ENCODE results near the gene CDH13. TPM values are rescaled to one million over a fixed set of nuclear protein-coding genes. Genes with fewer than 3 reads are reported as not detected.
A peak's percentile ranks its signal among the peaks of the same experiment; 100 is the strongest.

The CDH13 gene
- total and polyA plus RNA-seq, 2 of the 8 experiments (the other 6 are each of a cell fraction or from before 2014, with no cell fraction given), result 2.3 to 2.4 TPM

DNA sequence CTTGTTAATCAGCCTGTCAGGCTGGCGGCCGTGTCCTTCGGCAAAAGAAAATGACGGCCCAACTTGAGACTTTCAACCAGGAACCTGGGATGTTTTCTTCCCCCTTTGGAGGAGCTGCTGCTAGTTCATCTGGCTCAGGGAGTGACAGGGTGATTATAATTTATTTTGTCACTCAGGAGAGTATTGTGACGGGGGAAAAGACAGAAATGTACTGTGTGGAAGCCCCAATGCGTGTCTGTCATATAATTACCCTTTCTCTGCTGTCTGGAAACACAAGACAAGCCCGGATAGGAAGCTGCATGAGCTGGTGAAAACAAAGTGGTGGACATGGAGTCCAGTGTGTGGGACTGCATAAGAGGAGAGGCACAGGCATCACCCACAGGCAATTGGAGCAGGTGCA is 854.8 kb downstream of the CDH13 start:
- no peak for FAIRE-seq
- Histone ChIP-seq H2BK15ac (ENCODE audit: low read length) (no peak overlapping the region), H4K91ac (replicated peaks; ENCODE audit: insufficient read length, low read length) (no peak overlapping the region), H2BK12ac (ENCODE audit: low read depth, low read length) (no peak overlapping the region), H4K20me1 (replicated peaks in 1 of 2; ENCODE audit: control insufficient read depth in 1 of 2, insufficient read depth in 2 of 2, low read length in 2 of 2) (no peaks in the 10 kb centered on the region), H3K79me1 (ENCODE audit: low read depth, low read length) (no peaks in the 10 kb centered on the region), H3K56ac (replicated peaks; ENCODE audit: insufficient read length, low read depth, low read length) (no peak overlapping the region), H3K27me3 (replicated peaks in 1 of 4; ENCODE audit: control insufficient read depth in 3 of 4, extremely low read depth in 1 of 4, insufficient read depth in 3 of 4, low read length in 3 of 4) (no peaks in the 10 kb centered on the region; a peak in 1 of 7 replicates), H3K4me1 (replicated peaks in 1 of 4; ENCODE audit: control insufficient read depth in 3 of 4, insufficient read depth in 4 of 4, low read length in 3 of 4) (no peaks in the 10 kb centered on the region), H3K36me3 (ENCODE audit: control insufficient read depth in 2 of 4, insufficient read depth in 4 of 4, low read length in 3 of 4) (no peaks in the 10 kb centered on the region), H3K9ac (replicated peaks in 1 of 4; ENCODE audit: extremely low read depth in 1 of 4, low read depth in 3 of 4, low read length in 3 of 4) (no peak overlapping the region), H2BK5ac (ENCODE audit: low read depth, low read length) (no peak overlapping the region), H3K27ac (ENCODE audit: low read depth, low read length) (no peak overlapping the region), H4K5ac (ENCODE audit: insufficient read length, low read depth, low read length) (no peak overlapping the region), H4K8ac (ENCODE audit: extremely low read depth, insufficient read depth, low read length) (no peak overlapping the region), H3K4me2 (ENCODE audit: insufficient read depth in 1 of 2, low read depth in 2 of 2, low read length in 2 of 2) (no peak overlapping the region), H3K79me2 (ENCODE audit: control insufficient read depth in 1 of 2, insufficient read depth in 2 of 2, low read length in 2 of 2) (no peaks in the 10 kb centered on the region), H3K18ac (ENCODE audit: extremely low read depth, low read length) (no peak overlapping the region), H3K4ac (replicated peaks; ENCODE audit: insufficient read length, low read depth, low read length) (no peak overlapping the region), H3K14ac (ENCODE audit: insufficient read length) (no peak overlapping the region), H2AK5ac (ENCODE audit: low read depth, low read length) (0 out of 2 replicates have a peak overlapping the region, but pooled peaks have one; percentile 39), H2BK20ac (ENCODE audit: low read length) (no peak overlapping the region), H2AFZ (ENCODE audit: low read length) (no peak overlapping the region), H3K23me2 (ENCODE audit: low read depth, low read length) (no peaks in the 10 kb centered on the region), H3K23ac (ENCODE audit: insufficient read length) (no peak overlapping the region), H3K9me3 (ENCODE audit: insufficient read depth in 2 of 2, low read depth in 1 of 2, low read length in 1 of 2) (no peaks in the 10 kb centered on the region), H3K4me3 (ENCODE audit: extremely low read depth in 1 of 4, insufficient read depth in 2 of 4, low read depth in 3 of 4, low read length in 4 of 4) (no peak overlapping the region), H2BK120ac (replicated peaks; ENCODE audit: low read depth, low read length) (no peak overlapping the region)
- 89% methylated on average over 7 of the region's 7 CpGs; no CpG with 5 or more reads in 1 of the 2 experiments for WGBS, 2 experiments (ENCODE audit: extremely low coverage in 1 of 2, insufficient coverage in 1 of 2, insufficient read length in 1 of 2, insufficient replicate concordance in 2 of 2, low coverage in 1 of 2, low lambda C conversion rate in 2 of 2, missing lambda C conversion rate in 1 of 2)
- POLR2A ChIA-PET (ENCODE audit: partially characterized antibody), result no interaction called here
- CTCF ChIA-PET (ENCODE audit: partially characterized antibody), result interaction anchor here (0.6 to 0.9 kb wide), 2 partner anchors 20 to 40 kb away, joined by 3 read pairs; no protein-coding TSS in a partner anchor
- DNase-seq (ENCODE audit: low read depth in 1 of 2, low spot score in 2 of 2), result no peak
- TF ChIP-seq TEAD4 (IDR thresholded peaks at IDR 0.05; ENCODE audit: low read depth, low read length) (no peak), SIX5 (IDR thresholded peaks at IDR 0.05; ENCODE audit: low read depth, low read length) (no peak), SP2 (IDR thresholded peaks at IDR 0.05; ENCODE audit: low read length) (no peak), CBX8 (IDR thresholded peaks at IDR 0.05; ENCODE audit: borderline replicate concordance, low read depth, low read length) (no peak), ATF3 (IDR thresholded peaks at IDR 0.05; ENCODE audit: insufficient read depth, low read depth, low read length) (no peak), CHD1 (IDR thresholded peaks at IDR 0.05; ENCODE audit: low read depth, low read length) (no peak), EP300 (IDR thresholded peaks at IDR 0.05; ENCODE audit: borderline replicate concordance in 1 of 2, low read depth in 2 of 2, low read length in 2 of 2) (no peak), CHD2 (IDR thresholded peaks at IDR 0.05; ENCODE audit: low read length) (no peak), RFX5 (IDR thresholded peaks at IDR 0.05; ENCODE audit: borderline replicate concordance, low read depth, low read length) (no peak), SIN3A (conservative IDR thresholded peaks at IDR 0.05 in 1 of 2, IDR thresholded peaks at IDR 0.05 in 1 of 2; ENCODE audit: low read depth in 1 of 2, low read length in 2 of 2) (no peak), POLR2AphosphoS5 (IDR thresholded peaks at IDR 0.05; ENCODE audit: low read depth, low read length) (no peak), CEBPB (IDR thresholded peaks at IDR 0.05; ENCODE audit: low read depth, low read length) (no peak), KDM5A (IDR thresholded peaks at IDR 0.05; ENCODE audit: low read length) (no peak)
- TF ChIP-seq, protein P1, sequence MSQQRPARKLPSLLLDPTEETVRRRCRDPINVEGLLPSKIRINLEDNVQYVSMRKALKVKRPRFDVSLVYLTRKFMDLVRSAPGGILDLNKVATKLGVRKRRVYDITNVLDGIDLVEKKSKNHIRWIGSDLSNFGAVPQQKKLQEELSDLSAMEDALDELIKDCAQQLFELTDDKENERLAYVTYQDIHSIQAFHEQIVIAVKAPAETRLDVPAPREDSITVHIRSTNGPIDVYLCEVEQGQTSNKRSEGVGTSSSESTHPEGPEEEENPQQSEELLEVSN (IDR thresholded peaks at IDR 0.05), result no peak
